NCI-H1694 (cell line): ENCODE data around the gene SMCO1.
"Not testable (repeated sequence)": the region's sequence is repeated elsewhere in the genome, so short reads cannot be mapped to it uniquely, and the experiment has no call there.

Experiments
- DNase-seq: peaks from one replicate; lab custom pipeline; 2025; lab: John Stamatoyannopoulos, UW

The SMCO1 gene, protein sequence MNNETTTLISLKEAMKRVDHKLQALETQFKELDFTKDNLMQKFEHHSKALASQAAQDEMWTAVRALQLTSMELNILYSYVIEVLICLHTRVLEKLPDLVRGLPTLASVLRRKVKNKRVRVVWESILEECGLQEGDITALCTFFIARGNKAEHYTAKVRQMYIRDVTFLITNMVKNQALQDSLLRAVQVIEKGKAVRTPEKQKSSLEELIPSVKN

DNA sequence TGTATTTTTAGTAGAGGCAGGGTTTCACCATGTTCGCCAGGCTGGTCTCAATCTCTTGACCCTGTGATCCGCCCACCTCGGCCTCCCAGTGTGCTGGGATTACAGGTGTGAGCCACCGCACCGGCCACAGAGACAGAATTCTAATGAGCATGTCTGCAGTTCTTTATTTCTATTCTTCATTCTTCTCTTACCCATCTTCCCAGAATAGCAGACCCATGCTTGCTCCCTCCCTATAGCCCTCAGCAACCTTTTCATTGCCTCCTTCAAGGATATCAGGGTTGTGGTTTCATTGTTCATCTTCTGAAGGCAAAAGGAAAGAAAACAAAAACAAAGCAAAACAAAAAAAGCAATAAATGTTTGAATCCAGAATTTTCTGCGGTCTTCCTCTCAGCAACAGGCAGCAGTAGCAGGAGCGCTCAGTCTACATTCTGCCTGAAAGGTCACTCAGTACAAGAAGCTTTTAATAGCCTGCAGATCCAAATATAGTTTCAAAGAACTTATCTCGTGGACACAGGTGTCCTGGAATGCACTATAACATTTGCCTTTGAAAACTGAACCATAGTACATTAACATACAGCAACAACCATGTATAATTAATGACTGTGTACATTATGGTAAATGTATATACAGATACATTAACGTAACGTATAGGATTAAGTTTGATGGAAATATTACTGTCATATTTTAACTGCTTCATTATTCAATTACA lies at the start of gene SMCO1:
TSS of gene SMCO1 (minus strand) at position 434 of the 709 bp plus-strand sequence. CDS start at position 297, 137 bp downstream.
- DNase-seq: no peak

DNA sequence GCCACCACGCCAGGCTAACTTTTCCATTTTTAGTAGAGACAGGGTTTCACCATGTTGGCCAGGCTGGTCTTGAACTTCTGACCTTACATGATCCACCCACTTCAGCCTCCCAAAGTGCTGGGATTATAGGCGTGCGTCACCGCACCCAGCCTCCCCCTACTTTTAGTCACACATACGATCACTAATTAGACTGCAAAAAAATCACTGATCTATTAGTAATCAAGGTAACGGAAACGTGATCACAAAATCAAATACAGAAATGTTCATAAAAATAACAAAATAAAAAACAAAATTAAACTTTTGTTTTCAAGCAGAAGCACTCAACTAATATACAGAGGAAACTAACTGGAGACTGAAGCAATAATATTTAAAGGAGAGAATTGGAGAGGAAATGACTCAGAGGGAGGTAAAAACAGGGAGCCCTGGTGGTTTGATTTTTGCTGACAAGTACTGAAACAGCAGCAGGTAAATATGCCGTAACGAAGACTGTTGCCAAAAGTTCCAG lies 48.6 kb upstream of the SMCO1 start:
- no peak for DNase-seq

DNA sequence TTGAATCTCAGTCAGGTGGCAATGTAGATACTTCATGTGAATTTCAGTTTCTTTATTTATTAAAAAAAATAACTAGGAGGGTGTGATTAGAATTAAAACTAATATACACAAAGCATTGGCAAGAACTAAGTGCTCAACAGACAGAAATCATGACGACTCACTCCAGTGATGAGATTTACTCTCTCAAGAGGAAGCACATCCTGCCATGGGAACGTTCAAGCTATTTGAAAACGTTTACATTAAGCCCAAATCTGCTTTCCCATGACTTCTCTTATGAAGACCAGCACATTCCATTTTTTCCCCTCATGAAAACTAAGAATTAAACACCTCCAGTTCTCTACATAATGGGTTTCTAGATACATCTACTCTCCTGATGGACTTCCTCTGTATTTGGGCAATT lies 44.7 kb upstream of the SMCO1 start:
- no peak for DNase-seq

DNA sequence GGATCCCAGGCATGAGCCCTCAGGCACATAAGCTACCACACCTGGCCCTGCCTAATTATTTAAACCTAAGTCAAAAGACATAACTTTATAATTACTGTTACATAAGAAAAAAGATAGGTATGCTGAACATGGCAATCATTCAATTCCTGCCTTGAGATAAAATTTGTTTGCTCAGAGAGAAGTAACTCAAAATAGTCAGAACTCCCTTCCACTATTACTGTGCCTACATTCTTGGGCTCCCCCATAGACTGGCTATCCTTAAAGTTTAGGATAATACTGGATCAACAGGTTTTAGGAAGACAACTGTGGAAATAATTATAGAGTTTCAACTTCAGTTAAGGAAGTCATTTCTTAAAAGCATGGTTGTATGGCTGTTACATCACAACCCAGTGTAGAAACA lies 43.3 kb upstream of the SMCO1 start:
- no peak for DNase-seq

DNA sequence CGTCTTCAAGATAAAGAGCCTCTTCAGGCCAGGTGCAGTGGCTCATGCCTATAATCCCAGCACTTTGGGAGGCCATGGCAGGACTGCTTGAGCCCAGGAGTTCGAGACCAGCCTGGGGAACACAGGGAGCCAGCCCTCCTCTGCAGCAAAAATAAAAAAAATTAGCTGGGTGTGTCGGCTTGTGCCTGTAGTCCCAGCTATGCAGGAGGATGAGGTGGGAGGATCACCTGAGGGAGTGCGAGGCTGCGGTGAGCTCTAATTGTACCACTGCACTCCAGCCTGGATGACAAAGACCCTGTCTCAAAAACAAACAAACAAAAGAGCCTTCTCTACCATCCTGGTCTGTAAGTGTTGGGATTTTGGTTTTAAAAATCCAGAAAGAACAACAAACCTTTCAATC lies 42.1 kb upstream of the SMCO1 start:
- DNase-seq: no peak

DNA sequence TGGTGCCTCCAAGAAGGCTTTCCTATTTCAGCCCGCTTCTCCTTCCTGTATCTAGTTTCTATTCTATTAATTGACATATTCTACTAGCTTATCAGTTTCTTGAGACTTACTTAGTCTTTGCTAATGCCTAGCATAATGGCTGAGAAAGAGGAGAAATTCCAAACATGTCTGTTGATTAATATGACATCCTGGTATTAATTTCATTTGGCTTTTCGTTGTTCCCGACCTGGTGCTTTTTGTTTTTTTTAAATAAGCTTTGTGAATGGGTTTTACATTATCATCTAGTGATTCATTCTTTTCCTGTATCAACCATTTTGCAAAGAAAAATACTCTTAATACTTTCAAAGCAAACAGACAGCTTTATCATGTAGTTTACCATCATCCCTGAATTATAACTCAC lies 40.1 kb upstream of the SMCO1 start:
- no peak for DNase-seq

DNA sequence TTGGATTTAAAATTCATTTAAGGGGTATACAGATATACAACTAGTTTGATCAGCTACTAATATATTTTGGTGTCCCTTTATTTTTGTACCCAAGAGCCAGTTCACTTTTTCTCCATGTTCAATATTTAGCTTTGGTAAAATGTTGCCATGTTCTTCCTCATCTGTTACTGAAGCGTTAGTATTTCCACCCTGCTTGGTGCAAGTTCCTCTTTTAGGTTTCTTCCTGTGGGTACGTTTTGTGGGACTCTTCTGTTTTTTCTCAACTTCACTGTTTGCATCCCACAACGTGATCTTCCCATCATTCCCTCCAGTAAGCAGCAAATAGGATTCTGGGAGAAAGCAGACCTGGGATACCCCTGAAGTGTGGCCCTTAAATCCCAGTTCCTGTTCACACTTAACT lies 39.1 kb upstream of the SMCO1 start:
- no peak for DNase-seq

DNA sequence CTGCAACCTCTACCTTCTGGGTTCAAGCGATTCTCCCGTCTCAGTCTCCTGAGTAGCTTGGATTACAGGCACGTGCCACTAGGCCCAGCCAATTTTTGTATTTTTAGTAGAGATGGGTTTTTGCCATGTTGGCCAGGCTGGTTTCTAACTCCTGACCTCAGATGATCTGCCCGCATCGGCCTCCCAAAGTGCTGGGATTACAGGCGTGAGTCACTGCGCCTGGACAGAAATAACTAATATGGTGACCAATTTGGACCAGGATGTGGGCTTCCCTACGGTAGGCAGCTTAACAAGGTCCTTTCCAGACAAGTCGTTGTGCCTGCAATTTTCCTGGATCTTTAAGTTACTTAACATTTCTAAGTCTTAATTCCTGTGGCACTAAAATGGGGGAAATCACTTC lies 38.4 kb upstream of the SMCO1 start:
- no peak for DNase-seq

DNA sequence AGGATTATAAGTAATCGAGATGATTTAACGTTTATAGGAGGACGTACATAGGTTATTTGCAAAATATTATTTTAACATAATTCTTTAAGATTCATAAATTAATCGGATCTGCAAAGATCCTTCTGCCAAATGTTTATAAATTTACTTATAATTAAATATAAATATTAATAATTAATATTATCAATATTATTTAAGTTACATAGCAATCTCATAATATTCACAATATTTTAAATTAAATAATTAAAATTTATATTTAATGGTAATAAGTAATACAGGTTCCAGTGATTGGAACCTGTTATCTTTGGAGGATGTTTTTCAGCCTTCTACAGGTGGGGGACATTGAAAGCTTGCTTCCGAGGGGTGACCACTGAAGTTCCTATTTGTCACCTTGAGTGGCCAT lies 37.1 kb upstream of the SMCO1 start:
- no peak for DNase-seq

DNA sequence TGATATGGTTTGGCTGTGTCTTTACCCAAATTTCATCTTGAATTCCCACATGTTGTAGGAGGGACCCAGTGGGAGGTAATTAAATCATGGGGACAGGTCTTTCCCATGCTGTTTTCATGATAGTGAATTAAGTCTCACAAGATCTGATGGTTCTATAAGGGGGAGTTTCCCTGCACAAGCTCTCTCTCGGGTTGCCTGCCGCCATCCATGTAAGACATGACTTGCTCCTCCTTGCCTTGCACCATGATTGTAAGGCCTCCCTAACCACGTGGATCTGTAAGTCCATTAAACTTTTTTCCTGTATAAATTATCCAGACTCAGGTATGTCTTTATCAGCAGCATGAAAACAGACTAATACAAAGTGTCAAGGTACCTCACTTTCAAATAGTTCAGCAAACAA lies 35.0 kb upstream of the SMCO1 start:
- not testable (repeated sequence) for DNase-seq

DNA sequence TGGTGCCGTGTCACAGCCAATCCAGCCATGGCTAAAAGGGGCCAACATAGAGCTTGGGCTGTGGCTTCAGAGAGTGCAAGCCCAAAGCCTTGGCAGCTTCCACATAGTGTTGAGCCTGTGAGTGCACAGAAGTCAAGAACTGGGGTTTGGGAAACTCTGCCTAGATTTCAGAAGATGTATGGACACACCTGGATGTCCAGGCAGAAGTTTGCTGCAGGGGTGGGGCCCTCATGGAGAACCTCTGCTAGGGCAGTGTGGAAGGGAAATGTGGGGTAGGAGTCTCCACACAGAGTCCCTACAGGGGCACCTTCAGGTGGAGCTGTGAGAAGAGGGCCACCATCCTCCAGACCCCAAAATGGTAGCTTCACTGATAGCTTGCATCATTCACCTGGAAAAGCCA lies 34.2 kb upstream of the SMCO1 start:
- not testable (repeated sequence) for DNase-seq

DNA sequence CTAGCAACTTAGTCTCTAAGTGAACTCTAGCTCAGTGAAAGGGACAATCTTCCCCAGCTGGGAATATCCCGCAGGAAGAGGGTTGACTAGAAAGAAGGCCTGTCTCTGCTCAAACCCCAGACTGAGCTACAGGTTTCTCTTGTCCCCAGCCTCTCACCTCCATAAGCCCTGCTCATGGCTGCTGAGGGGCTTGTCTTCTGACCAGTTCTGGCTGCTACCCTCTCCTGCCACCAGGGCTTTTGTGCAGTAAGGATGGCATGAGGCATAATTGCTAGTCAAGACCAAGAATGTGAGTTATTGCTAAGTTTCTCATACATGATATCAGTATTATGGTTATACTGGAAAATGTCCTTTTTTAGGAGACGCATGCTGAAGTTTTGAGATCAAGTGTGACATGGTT lies 31.9 kb upstream of the SMCO1 start:
- DNase-seq: no peak

DNA sequence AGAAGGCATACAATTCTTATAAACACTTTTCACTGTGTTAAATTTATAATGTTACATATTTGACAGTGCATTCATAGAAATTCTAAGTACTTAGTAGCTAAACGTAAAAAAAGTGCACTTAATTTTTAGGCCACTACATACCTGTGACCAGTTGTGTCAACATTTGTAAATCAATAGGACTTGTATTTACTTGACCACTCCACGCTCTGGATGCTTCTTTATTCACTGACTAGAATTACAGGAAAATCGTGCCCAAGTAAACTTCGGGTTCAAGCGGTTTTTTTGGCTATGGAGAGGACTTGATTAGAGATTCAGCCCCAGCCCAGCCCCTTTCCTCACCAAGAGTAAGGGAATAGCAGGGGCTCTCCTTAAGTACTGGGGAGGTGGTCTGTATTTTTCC lies 31.4 kb upstream of the SMCO1 start:
- DNase-seq: no peak

DNA sequence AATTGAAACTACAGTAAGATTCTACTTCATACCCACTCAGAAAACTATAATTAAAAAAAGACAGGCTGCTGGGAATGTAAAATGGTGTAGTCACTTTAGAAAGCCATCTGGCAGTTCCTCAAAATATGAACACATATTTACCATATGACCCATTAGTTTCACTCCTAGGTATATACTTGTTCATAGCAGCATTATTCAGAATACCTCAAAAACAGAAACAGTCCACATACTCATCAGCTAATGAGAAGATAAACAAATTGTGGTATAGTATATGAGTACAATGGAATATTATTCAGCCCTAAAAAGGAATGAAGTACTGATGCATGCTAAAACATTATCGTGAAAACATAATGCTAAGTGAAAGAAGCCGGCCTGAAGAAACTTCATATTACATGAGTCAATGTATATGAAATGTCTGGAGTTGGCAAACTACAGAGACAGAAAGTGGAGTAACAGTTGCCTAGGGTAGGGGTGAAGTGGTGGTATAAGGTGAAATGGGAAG lies 29.4 kb upstream of the SMCO1 start:
- DNase-seq: no peak

DNA sequence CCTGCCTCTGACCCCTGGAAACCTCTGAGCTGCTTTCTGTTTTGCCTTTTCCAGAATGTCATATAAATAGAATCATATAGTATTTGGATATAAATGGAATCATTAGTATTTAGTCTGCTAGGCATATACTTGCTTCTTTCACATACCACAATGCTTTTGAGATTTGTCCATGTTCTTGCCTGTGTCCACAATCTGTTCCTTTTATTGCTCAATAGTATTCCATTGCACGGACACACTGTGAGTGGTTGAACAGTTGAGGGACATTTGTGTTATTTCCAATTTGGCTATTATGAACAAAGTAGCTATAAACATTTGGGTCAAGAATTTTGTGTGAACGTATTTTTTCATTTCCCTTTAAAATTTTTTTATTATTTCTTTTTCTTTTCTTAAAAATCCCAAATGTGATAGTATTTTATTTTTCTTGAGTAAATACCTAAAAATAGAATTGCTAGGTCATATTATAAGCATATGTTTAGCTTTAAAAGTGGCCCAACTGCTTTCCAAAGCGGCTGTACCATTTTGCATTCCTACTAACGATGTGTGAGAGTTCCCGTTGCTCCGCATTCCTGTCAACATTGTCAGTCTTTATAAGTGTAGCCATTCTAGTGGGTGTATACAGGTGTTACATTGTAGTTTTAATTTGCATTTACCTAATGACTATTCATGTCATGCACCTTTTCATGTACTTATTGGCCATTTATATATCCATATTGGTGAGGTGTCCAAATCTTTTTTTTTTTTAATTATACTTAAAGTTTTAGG lies 26.7 kb upstream of the SMCO1 start:
- no peak for DNase-seq

DNA sequence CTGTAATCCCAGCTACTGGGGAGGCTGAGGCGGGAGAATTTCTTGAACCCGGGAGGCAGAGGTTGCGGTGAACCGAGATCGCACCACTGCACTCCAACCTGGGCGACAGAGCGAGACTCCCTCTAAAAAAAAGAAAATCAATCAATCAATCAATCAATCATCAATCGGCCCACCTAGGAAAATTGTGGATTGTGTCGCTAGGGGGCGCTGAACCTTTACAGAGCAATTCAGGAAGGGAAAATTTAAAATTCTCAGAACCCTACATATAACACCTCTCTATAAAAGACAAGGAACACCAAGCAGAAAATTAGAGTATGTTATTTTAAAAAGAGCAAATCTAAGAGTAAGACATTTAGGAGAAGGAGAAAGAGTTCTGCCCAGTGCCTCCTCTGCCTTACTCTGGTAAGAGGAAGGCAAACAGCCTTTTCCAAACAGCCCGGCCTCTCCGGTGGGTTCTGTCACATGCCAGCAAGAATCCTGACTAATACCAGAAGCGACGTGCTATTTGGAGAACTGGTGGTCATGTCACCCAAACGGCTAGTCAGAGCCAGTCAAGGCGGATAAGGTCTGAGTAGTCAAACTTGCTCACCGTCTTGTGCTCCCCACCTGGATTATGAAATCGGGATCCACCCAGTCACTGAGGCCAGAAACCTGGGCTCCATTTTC lies 22.3 kb upstream of the SMCO1 start:
- DNase-seq: no peak

DNA sequence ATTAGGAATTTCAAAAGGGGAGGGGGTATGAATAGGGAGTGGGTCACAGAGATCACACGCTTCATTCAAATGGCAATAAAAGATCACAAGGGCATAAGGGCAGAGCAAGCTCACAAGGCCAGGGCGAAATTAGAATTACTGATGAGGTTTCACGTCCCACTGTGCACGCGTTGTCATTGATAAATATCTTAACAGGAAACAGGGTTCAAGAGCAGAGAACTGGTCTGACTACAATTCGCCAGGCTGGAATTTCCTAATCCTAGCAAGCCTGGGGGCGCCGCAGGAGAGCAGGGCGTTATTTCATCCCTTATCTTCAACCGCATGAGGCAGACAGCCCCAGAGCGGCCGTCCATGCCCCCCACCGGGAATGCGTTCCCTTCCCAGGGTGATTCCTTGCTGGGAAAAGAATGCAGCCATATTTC lies 18.1 kb upstream of the SMCO1 start:
- DNase-seq: no peak

DNA sequence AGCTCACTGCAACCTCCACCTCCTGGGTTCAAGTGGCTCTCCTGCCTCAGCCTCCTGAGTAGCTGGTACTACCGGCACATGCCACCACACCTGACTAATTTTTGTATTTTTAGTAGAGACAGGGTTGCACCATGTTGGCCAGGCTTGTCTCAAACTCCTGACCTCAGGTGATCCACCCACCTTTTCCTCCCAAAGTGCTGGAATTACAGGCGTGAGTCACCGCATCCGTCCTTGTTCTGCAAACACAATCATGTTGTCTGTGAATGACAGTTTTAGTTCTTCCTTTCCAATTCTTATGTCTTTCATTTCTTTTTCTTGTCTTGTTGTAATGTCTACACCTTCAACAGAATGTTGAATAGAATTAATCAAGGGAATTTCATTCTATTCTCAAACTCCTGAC lies 16.3 kb upstream of the SMCO1 start:
- DNase-seq: no peak

DNA sequence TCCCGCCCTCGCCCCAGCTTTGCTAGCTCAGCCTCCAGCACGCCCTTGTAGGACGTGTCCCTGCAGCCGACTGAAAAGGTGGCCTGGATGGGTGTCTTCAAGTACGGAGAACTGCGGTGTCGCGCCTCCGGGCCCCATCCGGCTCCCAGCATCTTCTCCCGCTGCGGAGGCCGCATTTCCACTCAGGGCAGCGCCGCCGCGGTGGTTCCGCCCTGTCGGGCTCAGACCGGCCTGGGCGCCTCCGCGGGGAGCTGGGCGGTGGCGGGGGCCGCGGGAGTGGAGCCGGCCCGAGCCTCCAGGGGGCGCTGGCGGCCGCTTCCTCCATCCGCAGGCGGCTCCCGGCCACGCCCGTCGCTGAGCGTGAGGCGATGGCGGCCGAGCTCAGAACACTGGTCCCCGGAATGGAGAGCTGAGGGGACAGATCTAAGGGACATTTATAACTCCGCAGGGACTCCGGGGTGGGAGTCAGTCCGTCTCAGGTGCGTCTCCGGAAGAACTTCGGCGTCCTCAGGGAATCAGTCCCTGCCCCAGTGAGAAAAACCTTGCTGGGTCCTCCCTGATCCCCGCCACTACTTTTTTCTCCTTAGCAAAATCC lies 13.6 kb upstream of the SMCO1 start:
- DNase-seq: peak; percentile 28

DNA sequence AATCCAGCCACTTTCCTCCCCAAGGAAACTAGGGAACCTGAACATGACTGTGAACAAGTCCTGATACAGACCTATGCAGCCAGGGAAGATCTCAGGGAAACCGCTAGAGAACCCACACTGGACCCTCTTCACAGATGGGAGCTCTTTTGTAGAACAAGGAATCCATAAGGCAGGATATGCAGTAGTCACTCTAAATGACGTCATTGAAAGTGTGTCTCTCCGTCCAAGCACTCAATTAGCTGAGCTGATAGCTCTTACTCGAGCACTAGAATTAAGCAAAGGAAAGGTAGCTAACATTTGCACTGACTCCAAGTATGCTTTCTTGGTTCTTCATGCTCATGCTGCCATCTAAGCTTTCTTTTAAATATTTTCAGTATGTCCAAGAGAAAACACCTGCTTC lies 10.0 kb upstream of the SMCO1 start:
- no peak for DNase-seq

DNA sequence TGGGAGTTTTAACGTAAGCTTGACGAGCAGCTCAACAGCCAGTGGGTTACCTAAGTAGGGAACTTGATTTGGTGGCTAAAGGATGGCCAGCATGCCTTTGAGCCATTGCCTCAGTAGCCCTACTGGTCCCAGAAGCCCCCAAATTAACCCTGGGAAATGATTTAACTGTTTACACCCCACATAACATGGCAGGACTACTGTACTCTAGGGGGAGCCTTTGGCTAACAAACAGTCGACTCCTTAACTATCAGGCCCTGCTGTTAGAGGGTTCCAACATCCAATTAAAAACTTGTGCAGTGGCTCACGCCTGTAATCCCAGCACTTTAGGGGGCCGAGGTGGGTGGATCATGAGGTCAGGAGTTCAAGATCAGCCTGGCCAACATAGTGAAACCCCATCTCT lies 9.4 kb upstream of the SMCO1 start:
- DNase-seq: no peak

DNA sequence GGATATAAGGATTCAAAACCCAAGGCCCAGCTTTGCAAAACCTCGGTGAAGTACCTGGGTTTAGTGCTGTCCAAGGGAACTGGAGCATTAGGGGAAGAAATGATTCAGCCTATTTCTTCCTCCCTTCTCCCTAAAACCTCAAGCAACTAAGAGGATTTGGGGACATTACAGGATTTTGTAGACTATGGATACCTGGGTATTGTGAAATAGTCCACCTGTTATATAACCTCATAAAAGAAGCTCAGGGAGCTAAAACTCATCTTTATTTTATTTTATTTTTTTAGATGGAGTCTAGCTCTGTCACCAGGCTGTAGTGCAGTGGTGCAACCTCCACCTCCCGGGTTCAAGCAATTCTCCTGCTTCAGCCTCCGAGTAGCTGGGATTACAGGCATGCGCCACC lies 8.7 kb upstream of the SMCO1 start:
- no peak for DNase-seq
